Activated T-helper 1 cell treated with Interleukin-2 at 50 U/mL for 16 hours (primary cell): Measurements from ENCODE around the gene PDE4B.
"Not testable (repeated sequence)": the region's sequence is repeated elsewhere in the genome, so short reads cannot be mapped to it uniquely, and the experiment has no call there.

Experiments
- DNase-seq: peaks from one replicate; pipeline ENCODE4 v3.0.0-alpha.2; 2020; ENCODE audit warnings: low read depth

The PDE4B gene

DNA sequence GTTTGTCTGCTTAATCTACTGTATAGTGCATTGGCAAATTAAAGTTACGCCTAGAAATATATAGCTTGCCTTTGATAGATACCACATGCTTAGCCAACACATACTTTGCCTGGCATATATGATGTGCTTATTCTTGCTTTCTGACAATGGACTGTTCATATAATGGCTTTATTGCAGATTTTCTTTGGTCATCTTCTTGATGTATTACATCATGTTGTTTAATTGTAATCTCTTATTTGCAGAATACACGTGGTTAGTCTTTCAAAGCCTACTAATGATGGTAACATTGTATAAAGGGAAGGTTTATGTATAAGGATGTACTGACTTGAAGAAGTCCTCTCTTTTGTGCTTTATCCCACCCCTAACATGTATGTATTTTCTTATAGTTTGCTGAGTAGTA lies 201.5 kb downstream of the PDE4B start:
- DNase-seq = no peak

DNA sequence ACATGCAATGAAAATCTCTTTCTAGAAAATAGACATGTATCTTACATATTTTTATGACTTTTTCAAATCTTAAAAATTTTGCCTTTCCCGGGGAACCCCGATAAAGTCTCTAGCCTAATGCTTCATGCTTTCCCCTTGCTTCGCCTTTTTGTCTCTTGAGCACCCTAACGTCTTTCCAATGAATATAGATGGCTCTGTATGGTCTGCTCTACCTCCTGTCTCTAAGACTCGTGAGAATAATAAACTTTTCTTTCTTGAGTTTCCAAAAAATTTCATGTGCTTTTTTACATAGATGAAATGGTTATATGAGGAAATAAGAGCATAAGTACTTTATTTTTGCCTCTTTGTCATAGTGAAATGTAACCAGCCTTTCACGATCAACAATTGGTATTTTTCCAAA lies 202.6 kb downstream of the PDE4B start:
- DNase-seq = no peak

DNA sequence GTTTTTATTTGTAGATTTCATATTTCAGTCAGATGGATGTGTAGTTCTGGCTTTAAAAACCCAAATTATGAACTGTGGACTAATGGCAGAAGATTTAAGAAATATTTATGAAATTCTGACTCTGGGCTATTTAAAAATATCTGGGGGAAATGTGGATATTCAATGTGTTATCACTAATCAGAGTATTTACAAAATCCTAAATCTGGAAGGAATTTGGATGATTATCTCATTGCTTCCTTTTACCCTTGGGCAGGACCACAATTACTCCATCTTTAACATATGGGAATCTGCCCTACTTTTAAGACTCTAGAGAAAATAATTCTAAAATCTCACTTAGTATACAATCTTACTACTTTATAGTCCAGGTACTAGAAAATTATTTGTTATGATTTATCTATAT lies 203.2 kb downstream of the PDE4B start:
- no peak for DNase-seq

DNA sequence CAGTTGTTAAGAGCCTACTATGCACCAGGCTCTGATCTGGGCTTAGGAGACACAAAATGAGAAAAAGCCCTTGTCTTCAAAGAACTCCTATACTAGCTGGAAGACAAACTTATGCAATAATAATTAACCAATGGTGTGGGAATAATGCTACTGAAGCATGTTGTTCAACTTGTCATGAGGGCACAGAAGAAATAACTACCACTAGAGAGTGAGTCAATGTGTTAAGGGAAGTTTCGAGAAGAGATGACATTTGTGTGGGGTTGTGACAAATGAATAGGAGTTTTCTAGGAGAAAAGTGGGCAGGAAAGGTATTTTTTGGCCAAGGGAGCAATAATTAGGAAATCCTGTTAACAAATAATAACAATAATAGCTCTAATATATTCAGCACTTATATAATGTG lies 205.0 kb downstream of the PDE4B start:
- no peak for DNase-seq

DNA sequence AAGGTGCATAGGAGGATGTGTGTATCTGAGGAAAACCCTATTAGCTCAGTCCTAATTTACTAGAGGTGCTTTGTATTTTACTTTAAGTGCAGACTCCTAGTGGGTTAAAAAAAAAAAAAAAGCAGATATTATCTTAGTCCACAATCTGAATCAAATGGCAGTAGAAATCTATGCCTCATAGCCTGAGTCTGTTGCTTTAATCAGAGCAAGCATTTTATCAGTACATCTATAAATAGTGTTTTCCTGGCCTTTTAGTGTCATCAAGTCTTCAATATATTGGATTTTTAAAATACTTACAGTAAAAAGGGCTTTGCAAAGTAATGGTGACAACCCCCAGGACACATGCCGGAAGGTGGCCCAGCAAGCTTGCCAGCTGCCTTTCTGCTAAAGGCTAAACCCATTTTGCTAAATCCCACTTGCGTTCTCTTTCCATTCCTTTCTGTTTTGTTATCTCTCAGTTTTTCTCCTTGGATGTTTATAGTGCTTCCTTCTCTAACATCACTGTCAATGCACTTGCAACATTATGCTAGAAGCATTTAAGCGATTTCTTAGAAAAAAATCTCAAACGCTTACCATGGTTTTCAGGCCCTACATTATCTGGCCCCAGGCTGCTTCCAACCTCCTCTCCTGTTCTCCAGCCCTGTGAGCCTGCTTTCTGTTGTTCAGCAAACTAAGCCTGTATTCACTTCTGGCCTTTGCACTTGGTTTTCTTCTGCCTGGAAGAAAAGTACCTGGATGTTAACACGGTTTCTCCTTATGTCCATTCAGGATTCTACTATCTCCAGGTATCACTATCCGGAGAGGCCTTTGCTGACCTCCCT lies 206.3 kb downstream of the PDE4B start:
- no peak for DNase-seq

DNA sequence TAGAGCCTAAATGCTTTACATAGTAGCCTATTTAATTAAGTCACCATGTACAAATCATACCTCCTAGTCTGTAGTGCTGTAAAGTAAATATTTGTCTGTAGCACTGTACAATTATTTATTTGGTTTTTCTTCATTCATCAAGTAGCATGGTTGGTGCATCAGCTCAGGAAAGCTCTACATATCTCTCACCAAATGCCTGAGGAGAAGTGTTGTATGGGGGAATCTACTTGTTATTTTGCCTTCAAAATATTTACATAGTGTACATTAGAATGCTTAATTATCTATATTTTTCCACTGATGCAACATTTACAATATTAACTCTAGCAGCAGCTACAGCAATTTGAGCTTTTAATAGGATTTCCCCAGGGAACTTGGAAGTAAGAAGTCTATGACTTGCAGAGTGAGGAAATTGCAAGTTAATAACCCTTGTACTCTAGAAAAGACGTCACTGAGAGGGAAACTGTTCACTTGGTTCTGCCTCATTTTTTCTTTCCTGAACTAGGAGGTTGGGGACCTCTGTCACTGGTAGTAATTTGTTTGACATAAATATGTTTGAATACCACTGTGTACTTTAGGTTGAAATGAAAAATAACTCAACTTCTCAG lies 207.4 kb downstream of the PDE4B start:
- DNase-seq = no peak

DNA sequence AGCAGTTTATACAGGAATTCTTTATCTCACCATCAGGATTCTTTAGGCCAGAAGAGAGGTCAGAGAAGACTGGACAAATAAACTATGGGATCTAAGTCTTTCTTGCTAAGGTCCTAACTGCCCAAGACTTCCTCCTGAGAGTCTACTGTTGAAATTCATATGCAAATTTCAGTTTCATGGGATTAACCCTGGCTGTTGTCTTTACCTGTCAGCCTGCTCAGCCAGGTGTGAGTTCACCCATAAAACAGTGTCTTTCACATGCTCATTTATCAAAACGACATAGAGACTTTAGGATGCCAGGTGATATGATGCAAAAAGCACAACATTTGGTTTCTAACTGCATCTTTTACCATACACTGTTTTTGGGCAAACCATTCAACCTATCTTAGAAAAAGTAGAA lies 211.0 kb downstream of the PDE4B start:
- no peak for DNase-seq

DNA sequence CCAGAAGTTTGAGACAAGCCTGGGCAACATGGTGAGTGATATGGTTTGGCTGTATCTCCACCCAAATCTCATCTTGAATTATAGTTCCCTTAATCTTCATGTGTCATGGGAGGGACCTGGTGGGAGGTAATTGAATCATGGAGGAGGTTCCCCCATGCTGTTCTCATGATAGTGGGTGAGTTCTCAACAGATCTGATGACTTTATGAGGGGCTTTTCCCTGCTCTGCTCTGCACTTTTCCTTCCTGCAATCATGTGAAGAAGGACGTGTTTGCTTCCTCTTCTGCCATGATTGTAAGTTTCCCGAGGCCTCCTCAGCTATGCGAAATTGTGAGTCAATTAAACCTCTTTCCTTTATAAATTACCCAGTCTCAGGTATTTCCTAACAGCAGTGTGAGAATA lies 213.8 kb downstream of the PDE4B start:
- DNase-seq = not testable (repeated sequence)

DNA sequence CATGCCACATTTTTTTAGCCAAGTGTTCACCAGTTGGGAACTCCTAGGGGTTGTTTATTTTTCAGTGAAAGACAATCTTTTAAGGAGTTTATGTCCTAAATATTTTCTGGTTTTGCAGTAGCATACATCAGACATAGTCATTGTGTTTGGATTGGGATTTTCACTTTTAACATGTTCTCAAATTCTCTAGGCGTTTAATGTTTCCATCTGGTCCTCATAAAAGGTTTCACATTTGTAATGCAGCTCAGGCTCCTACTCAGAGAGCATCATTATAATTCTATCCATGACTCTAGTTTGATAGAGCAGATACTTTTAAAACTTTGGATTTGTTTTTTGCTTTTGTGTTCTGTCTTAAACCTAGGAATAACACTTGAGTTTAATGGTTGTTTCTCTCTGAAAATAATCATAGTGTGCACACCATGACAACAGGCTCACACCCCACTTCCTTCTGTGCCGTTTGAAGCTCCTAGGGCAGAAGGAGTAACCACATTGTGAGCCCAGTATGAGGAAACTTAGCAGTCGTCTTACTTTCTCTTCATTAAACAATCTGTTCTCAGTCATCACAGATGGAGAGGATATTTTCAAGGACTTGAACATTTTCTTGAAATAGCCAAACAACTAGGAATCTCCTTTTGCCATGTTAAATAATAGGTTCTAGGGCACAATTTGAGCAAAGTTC lies 219.6 kb downstream of the PDE4B start:
- no peak for DNase-seq

DNA sequence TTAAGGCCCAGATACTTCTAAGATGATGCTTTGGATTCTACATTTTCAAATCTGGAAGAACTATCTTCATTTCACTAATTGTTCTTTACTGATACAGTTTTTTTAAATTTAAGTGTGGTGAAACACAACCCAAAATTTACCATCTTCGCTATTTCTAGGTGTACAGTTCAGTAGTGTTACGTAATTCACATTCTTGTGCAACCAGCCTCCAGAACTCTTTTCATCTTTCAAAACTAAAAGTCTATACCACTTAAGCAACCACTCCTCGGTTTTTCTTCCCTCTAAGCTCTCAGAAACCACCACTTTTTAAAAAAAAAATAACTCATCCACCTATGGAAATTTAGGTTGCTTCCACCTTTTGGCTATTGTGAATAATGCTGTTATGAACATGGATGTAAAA lies 220.7 kb downstream of the PDE4B start:
- no peak for DNase-seq

DNA sequence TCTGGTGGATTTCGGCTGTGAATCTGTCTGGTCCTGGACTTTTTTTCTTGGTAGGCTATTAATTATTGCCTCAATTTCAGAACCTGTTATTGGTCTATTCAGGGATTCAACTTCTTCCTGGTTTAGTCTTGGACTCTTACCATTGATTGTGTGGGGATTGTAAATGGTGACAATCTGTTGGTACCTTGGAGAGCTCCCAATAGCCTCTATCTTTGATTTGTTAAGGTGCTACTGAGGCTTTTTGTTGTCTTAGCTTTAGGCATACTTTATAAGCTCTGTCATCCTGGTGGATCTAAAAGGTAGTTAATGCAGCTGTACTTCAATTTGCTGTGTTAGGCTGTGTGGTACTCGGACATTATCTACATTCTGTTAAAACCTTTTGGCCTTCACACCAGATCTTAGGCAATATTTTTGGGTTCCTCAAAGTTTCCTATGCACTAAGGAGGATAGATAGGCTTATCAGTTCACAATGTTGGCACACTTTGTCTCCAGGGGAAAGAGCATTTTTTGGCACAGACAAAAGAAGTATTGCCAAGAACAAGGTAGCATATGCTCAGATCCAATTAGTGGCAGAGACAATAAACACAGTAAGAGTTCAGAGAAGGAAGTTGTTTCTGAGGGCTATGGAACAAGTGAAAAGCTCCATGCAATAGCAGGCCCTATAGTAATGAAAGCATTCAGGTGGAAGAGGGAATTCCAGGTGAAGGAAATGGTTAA lies 230.4 kb downstream of the PDE4B start:
- no peak for DNase-seq

DNA sequence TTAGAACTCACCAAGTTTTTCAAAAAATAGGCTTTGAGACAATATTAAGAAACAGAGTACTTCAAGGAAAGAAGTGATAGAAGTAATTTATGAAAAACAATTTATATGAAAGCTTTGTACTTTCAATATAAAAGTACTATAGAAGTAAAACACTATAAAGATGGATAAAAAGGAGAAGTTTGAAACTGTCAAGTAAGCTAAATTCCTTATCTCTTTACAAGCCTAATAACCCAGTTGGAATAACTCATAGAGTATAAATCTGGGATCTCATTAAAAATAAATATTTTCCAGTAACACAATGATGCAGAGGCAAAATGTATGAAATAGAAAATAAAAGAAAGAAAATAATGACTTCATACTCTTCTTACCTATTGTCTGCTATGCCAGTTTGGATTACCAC lies 232.5 kb downstream of the PDE4B start:
- no peak for DNase-seq

DNA sequence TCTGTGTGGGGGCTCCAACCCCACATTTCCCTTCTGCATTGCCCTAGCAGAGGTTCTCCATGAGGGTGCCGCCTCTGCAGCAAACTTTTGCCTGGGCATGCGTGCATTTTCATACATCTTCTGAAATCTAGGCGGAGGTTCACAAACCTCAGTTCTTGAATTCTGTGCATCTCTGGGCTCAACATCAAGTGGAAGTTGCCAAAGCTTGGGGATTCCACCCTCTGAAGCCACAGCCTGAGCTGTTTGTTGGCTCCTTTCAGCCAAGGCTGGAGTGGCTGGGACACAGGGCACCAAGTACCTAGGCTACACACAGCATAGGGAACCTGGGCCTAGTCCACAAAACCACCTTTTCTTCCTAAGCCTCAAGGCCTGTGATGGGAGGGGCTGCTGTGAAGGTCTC lies 235.3 kb downstream of the PDE4B start:
- no peak for DNase-seq

DNA sequence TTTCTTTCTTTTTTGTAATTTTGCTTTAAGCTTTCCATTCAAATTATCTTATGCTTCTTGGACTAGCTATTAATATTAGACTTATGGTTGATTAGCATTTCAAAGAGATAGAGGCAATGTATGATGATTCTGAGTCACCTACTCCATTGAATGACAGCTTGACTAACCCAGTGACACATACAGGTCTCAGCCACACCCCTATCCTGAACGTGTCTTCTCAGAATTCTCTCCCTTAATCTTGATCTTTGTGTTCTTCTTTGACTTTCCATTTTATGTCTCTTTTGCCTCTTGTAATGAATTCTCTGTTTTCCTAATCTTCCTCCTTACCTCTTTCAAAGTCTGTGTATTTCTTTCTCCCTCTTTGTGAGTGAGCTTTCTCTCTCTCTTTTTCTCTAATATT lies 241.1 kb downstream of the PDE4B start:
- DNase-seq = no peak

DNA sequence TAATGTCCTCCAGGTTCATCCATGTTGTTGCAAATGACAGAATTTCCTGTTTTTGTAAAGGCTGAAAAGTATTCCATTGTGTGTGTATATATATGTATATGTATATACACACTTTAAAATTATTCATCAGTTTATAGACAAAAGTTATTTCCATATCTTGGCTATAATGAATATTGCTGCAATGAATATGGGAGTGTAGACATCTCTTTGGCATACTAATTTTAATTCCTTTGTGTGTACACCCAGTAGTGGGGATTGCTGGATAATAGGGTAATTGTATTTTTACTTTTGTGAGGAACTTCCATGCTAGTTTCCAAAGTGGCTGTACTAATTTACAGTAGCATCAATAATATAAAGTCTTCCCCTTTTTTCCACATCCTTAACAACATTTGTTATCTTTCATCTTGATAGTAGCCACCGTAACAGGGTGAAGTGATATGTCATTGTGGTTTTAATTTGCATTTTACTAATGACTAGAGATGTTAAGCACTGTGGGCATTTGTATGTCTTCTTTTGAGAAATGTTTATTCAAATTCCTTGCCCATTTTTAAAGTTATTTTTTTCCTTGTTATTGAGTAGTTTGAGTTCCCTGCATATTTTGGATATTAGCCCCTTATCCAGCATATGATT lies 243.0 kb downstream of the PDE4B start:
- DNase-seq = no peak

DNA sequence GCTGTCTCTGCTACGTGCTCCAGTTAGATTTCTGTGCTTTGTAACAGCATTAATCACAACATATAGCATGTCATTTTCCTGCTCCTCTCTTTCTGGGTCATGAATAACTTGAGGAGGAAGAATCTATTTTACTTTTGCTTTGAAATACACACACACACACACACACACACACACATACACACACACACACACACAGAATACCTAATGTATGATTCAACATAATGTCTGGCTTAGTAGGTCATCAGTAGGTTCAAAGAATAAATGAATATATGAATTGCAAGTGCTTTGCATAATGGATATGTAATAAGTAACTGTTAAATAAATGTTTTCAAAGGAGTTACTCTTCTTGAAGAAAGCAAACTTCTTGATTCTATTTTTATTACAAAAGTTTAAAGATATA lies 249.0 kb downstream of the PDE4B start:
- DNase-seq = no peak

DNA sequence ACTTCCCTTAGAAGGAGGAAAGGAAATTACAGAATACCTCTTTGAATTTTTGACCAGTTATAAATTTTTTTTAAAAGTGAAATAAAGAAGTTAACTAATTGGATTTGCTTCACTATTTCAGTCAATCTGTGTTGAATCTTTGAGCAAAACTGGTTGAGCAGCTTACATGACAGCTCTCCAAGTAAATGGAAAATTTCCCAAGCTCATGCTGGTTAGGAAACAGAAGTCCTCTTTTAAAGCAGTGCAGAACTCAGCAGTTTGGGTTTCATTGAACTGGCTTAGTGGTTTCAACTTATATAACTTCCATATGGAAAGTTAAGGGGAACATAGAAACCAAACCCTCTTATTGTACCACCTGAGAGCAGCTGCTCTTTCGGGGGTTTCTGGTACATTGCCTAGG lies 250.5 kb downstream of the PDE4B start:
- DNase-seq = no peak

DNA sequence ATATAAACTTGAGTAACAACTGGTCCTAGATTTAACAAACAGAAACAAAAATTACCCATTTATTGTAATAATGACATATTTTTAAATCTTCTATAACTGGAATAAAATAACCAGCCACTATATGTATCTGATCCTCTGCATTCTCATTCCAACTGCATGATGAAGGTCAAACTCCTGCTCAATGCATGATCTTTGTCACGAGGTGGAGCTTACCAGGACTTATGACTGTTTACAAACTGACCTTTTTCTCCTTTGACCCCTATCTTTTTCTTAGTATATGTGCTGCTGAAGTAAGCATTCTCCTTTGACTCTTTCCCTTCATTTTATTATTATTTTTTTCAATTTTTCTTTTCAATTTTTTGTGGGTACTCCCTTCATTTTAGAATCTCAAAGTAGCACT lies 252.2 kb downstream of the PDE4B start:
- DNase-seq = no peak

DNA sequence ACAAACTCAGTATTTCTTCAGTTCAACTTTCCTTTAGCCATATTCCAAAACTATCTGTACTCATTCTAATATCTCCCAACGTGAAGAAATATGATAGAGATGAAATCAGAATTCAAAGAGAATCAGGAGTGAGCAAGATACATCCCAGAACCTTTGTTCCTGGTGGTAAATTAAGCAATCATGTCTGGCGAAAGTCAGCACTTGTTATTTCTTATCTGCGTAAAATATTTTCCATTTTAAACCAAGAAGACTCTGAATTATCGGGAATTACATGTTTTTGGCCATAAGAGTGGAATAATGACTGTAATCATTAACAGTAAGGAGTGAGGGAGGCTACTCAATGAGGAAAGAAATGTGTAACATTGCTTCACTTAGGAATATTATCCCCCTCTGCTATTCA lies 253.7 kb downstream of the PDE4B start:
- DNase-seq = no peak

DNA sequence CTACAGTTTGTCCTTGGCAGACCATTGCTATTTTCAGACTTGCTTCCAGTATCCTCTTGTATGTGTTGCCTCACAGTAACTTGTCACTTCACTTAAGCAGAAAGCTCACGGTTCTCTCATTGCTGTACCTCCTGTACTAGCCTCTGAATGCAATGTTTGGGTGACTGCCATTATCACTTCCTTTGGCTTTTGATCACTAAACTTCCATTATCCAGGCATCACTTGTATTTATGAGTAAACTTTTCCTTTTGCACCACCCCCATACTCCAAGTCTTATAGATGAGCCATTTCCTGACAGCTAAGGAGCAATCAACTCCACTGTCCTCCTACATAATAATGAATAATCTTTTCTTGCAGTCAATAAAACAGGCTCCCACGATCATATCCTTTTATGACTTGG lies 255.3 kb downstream of the PDE4B start:
- no peak for DNase-seq

DNA sequence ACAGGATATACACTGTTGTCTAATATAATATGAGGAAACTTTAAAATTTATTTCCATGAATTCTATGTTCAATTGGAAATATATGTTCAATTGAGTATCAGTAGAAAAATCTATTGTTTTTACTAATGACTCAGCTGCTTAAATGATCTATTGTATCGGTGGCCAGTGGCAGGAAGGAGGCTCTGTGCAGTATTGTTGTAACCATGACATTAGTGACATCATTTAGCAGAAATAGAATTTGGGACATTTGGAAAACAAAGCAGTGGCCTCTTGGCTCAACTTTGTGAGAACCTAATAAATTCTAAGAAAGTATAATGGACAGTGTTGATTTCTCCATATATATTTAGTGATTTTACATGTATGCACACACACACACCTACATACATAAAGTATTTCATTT lies 257.4 kb downstream of the PDE4B start:
- no peak for DNase-seq

DNA sequence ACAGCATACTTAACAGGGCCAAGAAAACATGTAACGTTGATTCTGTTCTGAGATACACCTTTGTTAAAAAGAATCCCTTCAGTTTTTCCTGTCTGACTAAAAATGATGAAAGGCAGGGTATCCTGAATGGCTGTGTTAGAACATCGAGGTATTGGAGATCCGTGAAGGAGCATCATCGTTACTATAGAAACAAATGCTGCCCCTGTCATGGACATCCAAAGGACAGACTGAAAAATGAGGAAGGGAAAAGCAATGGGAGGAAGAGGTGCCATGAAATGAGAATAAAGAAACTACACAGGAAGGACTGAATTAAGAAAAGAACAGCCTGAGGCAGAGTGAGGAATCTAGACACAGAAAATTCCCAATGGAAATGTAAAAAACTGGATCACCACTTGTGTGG lies 257.9 kb downstream of the PDE4B start:
- DNase-seq = no peak
